GM20431 (cell line): ENCODE data around the gene RIPOR3.
"Not testable (repeated sequence)": the region's sequence is repeated elsewhere in the genome, so short reads cannot be mapped to it uniquely, and the experiment has no call there.

Experiments
- in situ Hi-C: fragments of 300-500 bp; cut with MseI, MboI; formaldehyde crosslinking; loops from one replicate; pipeline ENCODE4 v1.15.0; 2020; ENCODE audit warnings: low sequenced_read_pairs; ENCODE audit not compliant: unreplicated experiment

Gene RIPOR3

GRCh38 chr20:50580842-50581544 lies 110.3 kb downstream of the RIPOR3 start:
- in situ Hi-C loops: no loop called here

- in situ Hi-C loops: no loop called here
These were observed 111.2 kb downstream of the RIPOR3 start for GRCh38 chr20:50580016-50580747.

GRCh38 chr20:50579511-50579910 lies 111.8 kb downstream of the RIPOR3 start:
- in situ Hi-C loops: loop anchor here (5.0 to 10.0 kb wide), 2 partner anchors 75 to 392 kb away; no protein-coding TSS in a partner anchor

- in situ Hi-C loops: loop anchor here (5.0 to 10.0 kb wide), 2 partner anchors 74 to 391 kb away; no protein-coding TSS in a partner anchor
These were observed 112.6 kb downstream of the RIPOR3 start for GRCh38 chr20:50578778-50579165.

- in situ Hi-C loops: loop anchor here (5.0 to 10.0 kb wide), 2 partner anchors 73 to 391 kb away; no protein-coding TSS in a partner anchor
These were observed 113.1 kb downstream of the RIPOR3 start for GRCh38 chr20:50578061-50578777.

GRCh38 chr20:50577175-50578018 lies 113.9 kb downstream of the RIPOR3 start:
- in situ Hi-C loops: loop anchor here (5.0 to 10.0 kb wide), 2 partner anchors 73 to 390 kb away; no protein-coding TSS in a partner anchor

- in situ Hi-C loops: loop anchor here (5.0 to 10.0 kb wide), 2 partner anchors 71 to 389 kb away; no protein-coding TSS in a partner anchor
These were observed 115.2 kb downstream of the RIPOR3 start for GRCh38 chr20:50575865-50576720.

GRCh38 chr20:50574586-50574985 lies 116.8 kb downstream of the RIPOR3 start:
- in situ Hi-C loops: loop anchor here (10.0 kb wide), 1 partner anchor 70 kb away; no protein-coding TSS in a partner anchor

- in situ Hi-C loops: loop anchor here (10.0 kb wide), 1 partner anchor 69 kb away; no protein-coding TSS in a partner anchor
These were observed 117.2 kb downstream of the RIPOR3 start for GRCh38 chr20:50574108-50574507.

GRCh38 chr20:50572938-50573777 lies 118.2 kb downstream of the RIPOR3 start:
- in situ Hi-C loops: loop anchor here (10.0 kb wide), 1 partner anchor 68 kb away; no protein-coding TSS in a partner anchor

GRCh38 chr20:50571466-50571865 lies 119.9 kb downstream of the RIPOR3 start:
- in situ Hi-C loops: loop anchor here (10.0 kb wide), 1 partner anchor 67 kb away; no protein-coding TSS in a partner anchor

- in situ Hi-C loops: loop anchor here (10.0 kb wide), 1 partner anchor 65 kb away; no protein-coding TSS in a partner anchor
These were observed 121.2 kb downstream of the RIPOR3 start for GRCh38 chr20:50569864-50570836.

GRCh38 chr20:50569487-50569863 lies 121.9 kb downstream of the RIPOR3 start:
- in situ Hi-C loops: not testable (repeated sequence)

- in situ Hi-C loops: no loop called here
These were observed 122.8 kb downstream of the RIPOR3 start for GRCh38 chr20:50568549-50568942.

- in situ Hi-C loops: no loop called here
These were observed 123.3 kb downstream of the RIPOR3 start for GRCh38 chr20:50567860-50568548.

- in situ Hi-C loops: no loop called here
These were observed 125.5 kb downstream of the RIPOR3 start for GRCh38 chr20:50565871-50566270.
